Measurements from ENCODE around the gene GPD1L.

- TF ChIP-seq EZH2 (IDR thresholded peaks at IDR 0.05; ENCODE audit: low read length) (no peak), CTCF (optimal IDR thresholded peaks at IDR 0.05 in 1 of 3, IDR thresholded peaks at IDR 0.05 in 1 of 3, conservative IDR thresholded peaks at IDR 0.05 in 1 of 3; ENCODE audit: extremely low read depth in 1 of 3, insufficient read depth in 2 of 3, low read length in 3 of 3) (no peak)
Observed at GRCh38 chr3:32129832-32130231, 23.4 kb downstream of the GPD1L start.

Data from keratinocyte (primary cell).